ENCODE results near the gene CERS5. TPM values are rescaled to one million over a fixed set of nuclear protein-coding genes. Genes with fewer than 3 reads are reported as not detected.

The CERS5 gene
- total RNA-seq, 2 experiments from 2014 or later: 33.9 to 39.5 TPM

DNA sequence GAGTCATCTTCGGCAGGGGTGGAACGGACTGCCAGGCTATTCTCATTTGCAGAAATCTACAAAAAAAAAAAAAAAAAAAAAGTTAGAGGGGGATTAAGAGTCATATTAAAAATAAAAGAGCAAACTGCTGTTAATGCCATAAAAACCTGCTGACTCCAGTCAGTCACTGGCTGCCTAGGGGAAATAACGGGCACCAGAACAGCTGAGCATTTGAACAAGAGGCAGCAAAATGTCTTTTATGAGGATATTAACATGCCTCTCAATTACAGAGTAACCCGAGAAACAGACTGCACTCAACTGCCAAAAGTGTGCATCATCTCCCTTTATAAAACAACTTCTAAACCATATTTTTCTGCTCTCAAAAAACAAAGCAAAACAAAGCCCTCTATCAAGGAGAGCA lies 28.7 kb upstream of the CERS5 start:
- Mint-ChIP-seq H3K4me3 (no peak overlapping the region), H3K4me1 (ENCODE audit: low read depth) (no peaks in the 10 kb centered on the region), H3K9me3 (no peaks in the 10 kb centered on the region), H3K36me3 (ENCODE audit: low read depth) (peaks cover 26% of the 10 kb centered on the region), H3K27ac (no peak overlapping the region), H3K27me3 (no peaks in the 10 kb centered on the region)
- intact Hi-C loops (cut with micrococcal nuclease): no loop called here
- TF ChIP-seq, protein P1, sequence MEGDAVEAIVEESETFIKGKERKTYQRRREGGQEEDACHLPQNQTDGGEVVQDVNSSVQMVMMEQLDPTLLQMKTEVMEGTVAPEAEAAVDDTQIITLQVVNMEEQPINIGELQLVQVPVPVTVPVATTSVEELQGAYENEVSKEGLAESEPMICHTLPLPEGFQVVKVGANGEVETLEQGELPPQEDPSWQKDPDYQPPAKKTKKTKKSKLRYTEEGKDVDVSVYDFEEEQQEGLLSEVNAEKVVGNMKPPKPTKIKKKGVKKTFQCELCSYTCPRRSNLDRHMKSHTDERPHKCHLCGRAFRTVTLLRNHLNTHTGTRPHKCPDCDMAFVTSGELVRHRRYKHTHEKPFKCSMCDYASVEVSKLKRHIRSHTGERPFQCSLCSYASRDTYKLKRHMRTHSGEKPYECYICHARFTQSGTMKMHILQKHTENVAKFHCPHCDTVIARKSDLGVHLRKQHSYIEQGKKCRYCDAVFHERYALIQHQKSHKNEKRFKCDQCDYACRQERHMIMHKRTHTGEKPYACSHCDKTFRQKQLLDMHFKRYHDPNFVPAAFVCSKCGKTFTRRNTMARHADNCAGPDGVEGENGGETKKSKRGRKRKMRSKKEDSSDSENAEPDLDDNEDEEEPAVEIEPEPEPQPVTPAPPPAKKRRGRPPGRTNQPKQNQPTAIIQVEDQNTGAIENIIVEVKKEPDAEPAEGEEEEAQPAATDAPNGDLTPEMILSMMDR (IDR thresholded peaks at IDR 0.05): no peak
- CTCF ChIA-PET: interaction anchor here (1.0 to 2.0 kb wide), 4 partner anchors 9 to 119 kb away, joined by 3 to 7 read pairs (median 4); no protein-coding TSS in a partner anchor
- ATAC-seq (no peak), DNase-seq (no peak)
- POLR2A ChIA-PET: interaction anchor here (1.1 kb wide), 1 partner anchor 38 kb away, joined by 3 read pairs; no protein-coding TSS in a partner anchor

DNA sequence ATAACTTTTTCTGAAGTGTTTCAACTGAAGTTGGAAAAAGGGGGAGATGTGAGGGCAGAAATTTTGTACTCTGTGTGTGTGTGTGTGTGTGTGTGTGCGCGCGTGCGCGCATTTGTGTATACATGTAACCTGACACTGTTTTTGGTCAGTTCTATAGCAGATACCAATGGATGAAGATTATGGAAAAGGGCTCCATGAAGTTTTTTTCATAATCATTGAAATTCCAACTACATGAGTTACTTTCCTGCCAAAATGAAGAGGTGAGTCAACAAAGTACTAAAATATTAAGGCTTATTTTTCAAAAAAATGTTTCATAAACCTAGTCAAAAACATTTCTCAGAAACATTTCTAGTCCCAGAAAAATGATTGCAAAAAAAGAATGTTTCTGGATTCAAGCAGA lies 25.7 kb upstream of the CERS5 start:
- Mint-ChIP-seq H3K9me3 (no peaks in the 10 kb centered on the region), H3K4me3 (no peak overlapping the region), H3K27me3 (no peaks in the 10 kb centered on the region), H3K27ac (peak overlapping the region; percentile 30), H3K4me1 (ENCODE audit: low read depth) (peaks cover 15% of the 10 kb centered on the region), H3K36me3 (ENCODE audit: low read depth) (peaks cover 24% of the 10 kb centered on the region)
- CTCF ChIA-PET: no interaction called here
- TF ChIP-seq, protein P1 (IDR thresholded peaks at IDR 0.05): no peak
- ATAC-seq (no peak), DNase-seq (no peak)
- POLR2A ChIA-PET: no interaction called here
- intact Hi-C loops (cut with micrococcal nuclease): no loop called here

DNA sequence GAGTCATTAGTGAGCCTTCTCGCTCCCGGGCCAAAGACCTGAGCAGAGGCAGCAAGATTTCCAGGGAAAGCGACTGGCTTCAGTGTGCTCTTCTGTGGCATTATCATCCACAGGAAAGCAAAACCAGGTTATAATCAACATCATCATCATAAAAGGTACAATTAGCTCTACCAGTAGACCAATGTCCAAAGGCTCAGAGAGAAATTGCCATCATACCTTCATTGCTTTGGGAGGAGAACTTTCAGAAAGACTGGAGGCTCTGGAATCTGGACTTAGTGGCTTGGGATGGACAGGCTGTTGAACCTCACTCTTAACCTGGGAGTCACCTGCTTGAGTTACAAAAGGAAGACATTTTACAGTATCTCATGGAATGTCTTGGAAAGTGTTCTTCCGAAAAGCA lies 25.1 kb upstream of the CERS5 start:
- DNase-seq (no peak), ATAC-seq (no peak)
- TF ChIP-seq, protein P1 (IDR thresholded peaks at IDR 0.05): no peak
- Mint-ChIP-seq H3K36me3 (ENCODE audit: low read depth) (peaks cover 24% of the 10 kb centered on the region), H3K27ac (no peak overlapping the region), H3K4me1 (ENCODE audit: low read depth) (peaks cover 21% of the 10 kb centered on the region), H3K4me3 (no peak overlapping the region), H3K9me3 (no peaks in the 10 kb centered on the region), H3K27me3 (no peaks in the 10 kb centered on the region)
- ChIA-PET CTCF (interaction anchor here (1.0 kb wide), 1 partner anchor 123 kb away, joined by 3 read pairs; no protein-coding TSS in a partner anchor), POLR2A (no interaction called here)
- intact Hi-C loops (cut with micrococcal nuclease): no loop called here

DNA sequence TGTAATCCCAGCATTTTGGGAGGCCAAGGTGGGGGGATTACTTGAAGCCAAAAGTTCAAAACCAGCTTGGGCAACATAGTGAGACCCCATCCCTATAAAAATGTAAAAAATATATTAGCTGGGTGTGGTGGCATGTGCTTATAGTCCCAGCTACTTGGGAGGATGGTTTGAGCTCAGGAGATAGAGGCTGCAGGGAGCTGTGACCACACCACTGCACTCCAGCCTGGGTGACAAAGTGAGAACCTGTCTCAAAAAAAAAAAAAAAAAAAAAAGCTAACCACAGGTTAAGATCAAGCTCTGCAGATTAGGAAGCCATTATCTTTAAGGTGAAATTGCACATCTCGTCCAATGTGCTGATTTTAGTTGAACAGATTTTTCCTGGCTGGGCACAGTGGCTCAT lies 23.7 kb upstream of the CERS5 start:
- no peak overlapping the region for H3K27ac Mint-ChIP-seq

More for the DNA sequence above, 23.7 kb upstream of the CERS5 start:
- CTCF ChIA-PET: no interaction called here
- ATAC-seq (no peak), DNase-seq (no peak)
- H3K4me1 Mint-ChIP-seq (ENCODE audit: low read depth): peaks cover 35% of the 10 kb centered on the region
- intact Hi-C loops (cut with micrococcal nuclease): no loop called here
- H3K4me3 Mint-ChIP-seq: no peak overlapping the region
- H3K9me3 Mint-ChIP-seq: no peaks in the 10 kb centered on the region
- POLR2A ChIA-PET: no interaction called here
- no peaks in the 10 kb centered on the region for H3K27me3 Mint-ChIP-seq
- H3K36me3 Mint-ChIP-seq (ENCODE audit: low read depth): peaks cover 28% of the 10 kb centered on the region
- TF ChIP-seq, protein P1 (IDR thresholded peaks at IDR 0.05): no peak
